GM23338 (cell line): Measurements from ENCODE around the gene STAP2. TPM values are rescaled to one million over a fixed set of nuclear protein-coding genes. Genes with fewer than 3 reads are reported as not detected.

Experiments
- ATAC-seq: fragments of 200-7000 bp; cut with Tn5 transposase; 3 replicates; pipeline ENCODE4 v1.9.1; 2020
- DNase-seq: peaks from one replicate; pipeline ENCODE4 v3.0.0-alpha.2; 2015; ENCODE audit warnings: low spot score
- H2AFZ ChIP-seq: fragments of 200-600 bp; sonication (generic); 2 replicates; pipeline ENCODE4 v1.8.0; 2016; ENCODE audit warnings: antibody characterized with exemption, mild to moderate bottlenecking, moderate library complexity
- H3F3A ChIP-seq: fragments of 200-600 bp; sonication (generic); replicated peaks from 2 replicates; pipeline ENCODE4 v1.8.0; 2017; ENCODE audit warnings: antibody characterized with exemption, mixed run types, low read depth
- H3K27ac ChIP-seq: fragments of 200-600 bp; sonication (generic); 2 replicates; pipeline ENCODE4 v1.6.1; 2016; ENCODE audit warnings: low read depth
- H3K27me3 ChIP-seq: fragments of 200-600 bp; sonication (generic); 2 replicates; pipeline ENCODE4 v1.8.0; 2016; ENCODE audit warnings: mild to moderate bottlenecking, mixed run types, moderate library complexity; ENCODE audit not compliant: insufficient read depth
- H3K36me3 ChIP-seq: fragments of 200-600 bp; sonication (generic); 2 replicates; pipeline ENCODE4 v1.8.0; 2016; ENCODE audit warnings: mild to moderate bottlenecking; ENCODE audit not compliant: insufficient read depth
- H3K4me1 ChIP-seq: fragments of 200-600 bp; sonication (generic); 2 replicates; pipeline ENCODE4 v1.8.0; 2016; ENCODE audit warnings: mild to moderate bottlenecking, moderate library complexity; ENCODE audit not compliant: insufficient read depth
- H3K4me2 ChIP-seq: fragments of 200-600 bp; sonication (generic); 2 replicates; pipeline ENCODE4 v1.7.1; 2017; ENCODE audit warnings: mixed run types
- H3K4me3 ChIP-seq: fragments of 200-600 bp; sonication (generic); 2 replicates; pipeline ENCODE4 v1.6.1; 2016; ENCODE audit warnings: mixed run types
- H3K79me2 ChIP-seq: fragments of 200-600 bp; sonication (generic); replicated peaks from 2 replicates; pipeline ENCODE4 v1.8.0; 2017; ENCODE audit warnings: mild to moderate bottlenecking; ENCODE audit not compliant: insufficient read depth
- H3K9me2 ChIP-seq: fragments of 200-600 bp; sonication (generic); 2 replicates; pipeline ENCODE4 v1.8.0; 2017; ENCODE audit not compliant: insufficient read depth
- H4K20me1 ChIP-seq: fragments of 200-600 bp; sonication (generic); replicated peaks from 2 replicates; pipeline ENCODE4 v1.8.0; 2017; ENCODE audit warnings: mild to moderate bottlenecking; ENCODE audit not compliant: insufficient read depth
- H3K27ac Mint-ChIP-seq: 2 replicates; pipeline ENCODE4 v1.8.0; 2020; ENCODE audit warnings: inconsistent platforms, mild to moderate bottlenecking, moderate library complexity, mixed read lengths
- H3K27me3 Mint-ChIP-seq: 3 replicates; pipeline ENCODE4 v1.8.0; 2022; ENCODE audit warnings: low read depth, mild to moderate bottlenecking, moderate library complexity, mixed read lengths, inconsistent platforms; ENCODE audit not compliant: insufficient read depth, poor library complexity
- H3K36me3 Mint-ChIP-seq: 3 replicates; pipeline ENCODE4 v1.8.0; 2021; ENCODE audit warnings: low read depth, mild to moderate bottlenecking, inconsistent platforms, moderate library complexity, mixed read lengths
- H3K4me1 Mint-ChIP-seq: 3 replicates; pipeline ENCODE4 v1.8.0; 2020; ENCODE audit warnings: mild to moderate bottlenecking, inconsistent platforms, mixed read lengths
- H3K4me3 Mint-ChIP-seq: 3 replicates; pipeline ENCODE4 v1.8.0; 2021; ENCODE audit warnings: moderate library complexity, mild to moderate bottlenecking, inconsistent platforms, mixed read lengths
- H3K9me3 Mint-ChIP-seq: 3 replicates; pipeline ENCODE4 v1.8.0; 2020; ENCODE audit warnings: moderate library complexity, mild to moderate bottlenecking, inconsistent platforms, mixed read lengths
- CREB1 ChIP-seq: fragments of 250-450 bp; sonication (Bioruptor Pico); IDR thresholded peaks from 2 replicates; pipeline ENCODE4 v1.5.0; 2020; ENCODE audit warnings: low read depth, mild to moderate bottlenecking, moderate library complexity
- EZH2 ChIP-seq: fragments of 200-600 bp; sonication (generic); IDR thresholded peaks from one replicate; pipeline ENCODE4 v1.8.0; 2017; ENCODE audit warnings: antibody characterized with exemption, mild to moderate bottlenecking, low read depth; ENCODE audit not compliant: unreplicated experiment
- EZH2phosphoT487 ChIP-seq: fragments of 200-600 bp; sonication (generic); IDR thresholded peaks from one replicate; pipeline ENCODE4 v1.8.1; 2018; ENCODE audit warnings: antibody characterized with exemption; ENCODE audit not compliant: unreplicated experiment
- JUNB ChIP-seq: IDR thresholded peaks from one replicate; pipeline ENCODE4 v1.6.1; 2016; ENCODE audit warnings: antibody characterized with exemption; ENCODE audit not compliant: unreplicated experiment
- NANOG ChIP-seq: IDR thresholded peaks from 2 replicates; pipeline ENCODE4 v1.6.1; 2016; ENCODE audit warnings: antibody characterized with exemption, borderline replicate concordance
- POLR2AphosphoS5 ChIP-seq: IDR thresholded peaks from 2 replicates; pipeline ENCODE4 v1.6.1; 2016; ENCODE audit warnings: antibody characterized with exemption, low read depth
- STAT1 ChIP-seq: IDR thresholded peaks from one replicate; pipeline ENCODE4 v1.6.1; 2016; ENCODE audit warnings: antibody characterized with exemption; ENCODE audit not compliant: unreplicated experiment
- ZNF114 ChIP-seq: fragments of 250-450 bp; sonication (Bioruptor Pico); IDR thresholded peaks from 2 replicates; pipeline ENCODE4 v1.5.0; 2020; ENCODE audit warnings: mild to moderate bottlenecking, moderate library complexity
- ZNF331 ChIP-seq: fragments of 250-450 bp; sonication (Bioruptor Pico); IDR thresholded peaks from 2 replicates; pipeline ENCODE4 v1.5.0; 2020; ENCODE audit warnings: low read depth, mild to moderate bottlenecking, moderate library complexity
- polyA plus RNA-seq: library from polyadenylated mRNA; unstranded; fragments of >200 nt; fragmentation: Nextera tagmentation; extraction: Ambion mirVana; gene quantifications from 2 replicates; pipeline ENCODE4 v1.2.1, GENCODE V29; 2016
- total RNA-seq: library from RNA; depleted of rRNA; stranded (reverse); fragments of >200 nt; shearing (Covaris generic); gene quantifications from 2 replicates; pipeline ENCODE4 v1.2.3, GENCODE V29; 2014
- TF ChIP-seq, protein P1 (sequence below), 2 experiments: fragments of 200-600 bp in 1 of 2; sonication (generic) in 1 of 2; conservative IDR thresholded peaks; 2 replicates each; pipeline versions ENCODE4 v1.5.1 to v1.6.1; 2016 to 2017; ENCODE audit warnings: antibody characterized with exemption in 2 of 2, low read depth in 2 of 2, mild to moderate bottlenecking in 2 of 2, moderate library complexity in 1 of 2
- TF ChIP-seq, protein P2 (sequence below): IDR thresholded peaks from one replicate; pipeline ENCODE4 v1.6.1; 2018; ENCODE audit warnings: antibody characterized with exemption; ENCODE audit not compliant: unreplicated experiment
- TF ChIP-seq, protein P3 (sequence below): IDR thresholded peaks from 2 replicates; pipeline ENCODE4 v1.6.1; 2016; ENCODE audit warnings: antibody characterized with exemption

Gene STAP2
- total and polyA plus RNA-seq, 2 experiments from 2014 or later, result 15.1 to 20.7 TPM

DNA sequence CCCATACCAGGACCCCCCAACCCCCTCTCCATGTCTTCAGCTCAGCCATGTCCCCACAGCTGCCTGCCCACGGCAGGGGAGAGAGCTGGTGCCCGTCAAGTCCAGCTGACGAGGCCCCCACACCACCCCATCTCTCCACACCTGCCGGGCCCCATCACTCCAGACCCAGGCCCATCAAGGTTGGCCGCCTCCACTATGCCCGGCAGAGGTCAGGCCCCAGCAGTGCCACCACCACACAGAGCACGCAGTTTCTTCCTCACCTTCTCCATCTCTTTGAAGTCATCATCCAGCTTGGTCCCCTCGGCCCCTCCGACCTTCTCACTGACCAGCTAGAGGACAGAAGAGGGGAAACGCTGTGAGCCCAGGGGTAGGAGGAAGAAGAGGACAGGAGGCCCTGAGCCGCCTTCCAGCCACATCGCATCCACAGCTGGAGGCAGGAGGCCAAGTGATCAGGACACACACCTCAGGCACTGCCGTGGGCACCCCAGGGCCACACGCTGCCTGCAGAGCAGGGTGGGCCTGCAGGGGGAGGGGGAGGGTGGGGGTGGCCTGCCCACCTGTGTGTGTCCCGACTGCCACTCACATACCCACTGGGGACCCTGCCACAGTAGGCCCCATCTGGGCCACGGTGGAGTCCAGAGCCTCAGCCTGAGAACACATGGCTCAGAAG is 28.2 kb upstream of the STAP2 start (continued):
- TF ChIP-seq, protein P1, sequence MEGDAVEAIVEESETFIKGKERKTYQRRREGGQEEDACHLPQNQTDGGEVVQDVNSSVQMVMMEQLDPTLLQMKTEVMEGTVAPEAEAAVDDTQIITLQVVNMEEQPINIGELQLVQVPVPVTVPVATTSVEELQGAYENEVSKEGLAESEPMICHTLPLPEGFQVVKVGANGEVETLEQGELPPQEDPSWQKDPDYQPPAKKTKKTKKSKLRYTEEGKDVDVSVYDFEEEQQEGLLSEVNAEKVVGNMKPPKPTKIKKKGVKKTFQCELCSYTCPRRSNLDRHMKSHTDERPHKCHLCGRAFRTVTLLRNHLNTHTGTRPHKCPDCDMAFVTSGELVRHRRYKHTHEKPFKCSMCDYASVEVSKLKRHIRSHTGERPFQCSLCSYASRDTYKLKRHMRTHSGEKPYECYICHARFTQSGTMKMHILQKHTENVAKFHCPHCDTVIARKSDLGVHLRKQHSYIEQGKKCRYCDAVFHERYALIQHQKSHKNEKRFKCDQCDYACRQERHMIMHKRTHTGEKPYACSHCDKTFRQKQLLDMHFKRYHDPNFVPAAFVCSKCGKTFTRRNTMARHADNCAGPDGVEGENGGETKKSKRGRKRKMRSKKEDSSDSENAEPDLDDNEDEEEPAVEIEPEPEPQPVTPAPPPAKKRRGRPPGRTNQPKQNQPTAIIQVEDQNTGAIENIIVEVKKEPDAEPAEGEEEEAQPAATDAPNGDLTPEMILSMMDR (conservative IDR thresholded peaks at IDR 0.05; ENCODE audit: low read depth in 2 of 2), result no peak
- TF ChIP-seq EZH2phosphoT487 (no peak), CREB1 (CRISPR knock-in tag) (no peak), POLR2AphosphoS5 (no peak), ZNF114 (CRISPR knock-in tag) (no peak)

DNA sequence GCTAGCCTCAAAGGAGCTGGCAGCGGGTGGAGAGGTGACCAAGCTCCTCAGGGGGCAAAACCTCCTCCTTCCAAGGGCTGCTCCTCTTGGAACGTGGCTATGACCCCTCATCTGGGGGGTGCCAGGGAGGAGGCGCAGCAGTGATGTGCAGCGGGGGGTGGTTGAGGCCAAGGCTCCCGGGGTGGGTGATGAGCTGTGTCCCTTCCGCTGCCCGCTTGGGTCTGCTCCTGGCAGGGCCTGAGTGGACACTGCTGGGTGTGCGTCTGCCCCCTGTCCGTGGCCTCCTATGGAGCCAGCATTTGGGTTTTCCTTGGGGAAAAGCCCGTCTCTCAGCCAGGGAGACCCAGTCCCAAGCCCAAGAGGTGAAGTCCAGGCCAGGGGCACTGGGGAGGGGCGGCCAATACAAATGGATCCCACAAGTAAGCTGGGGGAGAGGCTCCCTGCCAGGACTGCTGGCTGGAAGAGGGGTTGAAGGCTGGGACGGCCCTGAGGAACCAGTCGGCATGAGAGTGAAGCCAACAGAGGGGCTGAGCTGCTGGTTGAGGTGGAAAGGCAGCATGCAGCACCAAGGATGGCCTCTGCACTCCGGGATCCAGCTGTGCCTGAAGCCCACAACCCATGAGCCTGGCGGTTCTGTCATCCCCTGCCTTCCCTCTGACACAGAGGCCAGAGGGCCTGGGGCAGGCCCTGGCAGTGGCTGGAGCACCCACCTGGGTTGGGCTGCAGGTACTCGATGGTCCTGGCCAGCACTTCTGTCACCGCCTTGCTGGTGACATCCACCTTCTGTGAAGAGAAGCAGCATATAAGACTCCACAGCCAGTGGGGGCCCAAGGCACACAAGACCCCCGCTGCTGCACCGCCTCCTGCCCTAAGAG is 27.4 kb upstream of the STAP2 start:
- Mint-ChIP-seq H3K4me1 (peaks cover 22% of the 10 kb centered on the region), H3K4me3 (no peak overlapping the region), H3K27ac (no peak overlapping the region), H3K27me3 (peaks cover 33% of the 10 kb centered on the region), H3K9me3 (no peaks in the 10 kb centered on the region), H3K36me3 (peaks cover 10% of the 10 kb centered on the region; the same call in 2 of the 3 replicates)
- ATAC-seq, result no peak
- Histone ChIP-seq H3K9me2 (no peaks in the 10 kb centered on the region), H3K4me3 (no peak overlapping the region), H3K27ac (no peak overlapping the region), H3F3A (peaks cover 15% of the 10 kb centered on the region), H3K36me3 (no peaks in the 10 kb centered on the region), H3K4me1 (peaks cover 10% of the 10 kb centered on the region), H3K4me2 (no peak overlapping the region), H3K79me2 (peaks cover 11% of the 10 kb centered on the region; the same call in 1 of the 2 replicates), H3K27me3 (no peaks in the 10 kb centered on the region), H4K20me1 (peaks cover 11% of the 10 kb centered on the region; the same call in 1 of the 2 replicates), H2AFZ (no peak overlapping the region)
- no peak for DNase-seq
- TF ChIP-seq, protein P1 (conservative IDR thresholded peaks at IDR 0.05; ENCODE audit: low read depth in 2 of 2), result no peak
- no peak for TF ChIP-seq NANOG
- TF ChIP-seq ZNF331, result no peak
- no peak for TF ChIP-seq CREB1 (CRISPR knock-in tag)
- TF ChIP-seq, protein P2, sequence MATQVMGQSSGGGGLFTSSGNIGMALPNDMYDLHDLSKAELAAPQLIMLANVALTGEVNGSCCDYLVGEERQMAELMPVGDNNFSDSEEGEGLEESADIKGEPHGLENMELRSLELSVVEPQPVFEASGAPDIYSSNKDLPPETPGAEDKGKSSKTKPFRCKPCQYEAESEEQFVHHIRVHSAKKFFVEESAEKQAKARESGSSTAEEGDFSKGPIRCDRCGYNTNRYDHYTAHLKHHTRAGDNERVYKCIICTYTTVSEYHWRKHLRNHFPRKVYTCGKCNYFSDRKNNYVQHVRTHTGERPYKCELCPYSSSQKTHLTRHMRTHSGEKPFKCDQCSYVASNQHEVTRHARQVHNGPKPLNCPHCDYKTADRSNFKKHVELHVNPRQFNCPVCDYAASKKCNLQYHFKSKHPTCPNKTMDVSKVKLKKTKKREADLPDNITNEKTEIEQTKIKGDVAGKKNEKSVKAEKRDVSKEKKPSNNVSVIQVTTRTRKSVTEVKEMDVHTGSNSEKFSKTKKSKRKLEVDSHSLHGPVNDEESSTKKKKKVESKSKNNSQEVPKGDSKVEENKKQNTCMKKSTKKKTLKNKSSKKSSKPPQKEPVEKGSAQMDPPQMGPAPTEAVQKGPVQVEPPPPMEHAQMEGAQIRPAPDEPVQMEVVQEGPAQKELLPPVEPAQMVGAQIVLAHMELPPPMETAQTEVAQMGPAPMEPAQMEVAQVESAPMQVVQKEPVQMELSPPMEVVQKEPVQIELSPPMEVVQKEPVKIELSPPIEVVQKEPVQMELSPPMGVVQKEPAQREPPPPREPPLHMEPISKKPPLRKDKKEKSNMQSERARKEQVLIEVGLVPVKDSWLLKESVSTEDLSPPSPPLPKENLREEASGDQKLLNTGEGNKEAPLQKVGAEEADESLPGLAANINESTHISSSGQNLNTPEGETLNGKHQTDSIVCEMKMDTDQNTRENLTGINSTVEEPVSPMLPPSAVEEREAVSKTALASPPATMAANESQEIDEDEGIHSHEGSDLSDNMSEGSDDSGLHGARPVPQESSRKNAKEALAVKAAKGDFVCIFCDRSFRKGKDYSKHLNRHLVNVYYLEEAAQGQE, result no peak
- TF ChIP-seq POLR2AphosphoS5, result no peak; the same call in 1 of the 2 replicates
- no peak for TF ChIP-seq EZH2
- TF ChIP-seq, protein P3, sequence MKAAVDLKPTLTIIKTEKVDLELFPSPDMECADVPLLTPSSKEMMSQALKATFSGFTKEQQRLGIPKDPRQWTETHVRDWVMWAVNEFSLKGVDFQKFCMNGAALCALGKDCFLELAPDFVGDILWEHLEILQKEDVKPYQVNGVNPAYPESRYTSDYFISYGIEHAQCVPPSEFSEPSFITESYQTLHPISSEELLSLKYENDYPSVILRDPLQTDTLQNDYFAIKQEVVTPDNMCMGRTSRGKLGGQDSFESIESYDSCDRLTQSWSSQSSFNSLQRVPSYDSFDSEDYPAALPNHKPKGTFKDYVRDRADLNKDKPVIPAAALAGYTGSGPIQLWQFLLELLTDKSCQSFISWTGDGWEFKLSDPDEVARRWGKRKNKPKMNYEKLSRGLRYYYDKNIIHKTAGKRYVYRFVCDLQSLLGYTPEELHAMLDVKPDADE, result no peak
- no peak for TF ChIP-seq STAT1
- no peak for TF ChIP-seq JUNB
